ENCODE results near the gene SERGEF. TPM values are rescaled to one million over a fixed set of nuclear protein-coding genes. Genes with fewer than 3 reads are reported as not detected.

Gene SERGEF
- total and polyA plus RNA-seq, 2 of the 13 experiments (the other 11 are each of a cell fraction or from before 2014, with no cell fraction given), result 54.5 to 114 TPM

GRCh38 chr11:17744151-17744940, 268.5 kb downstream of the SERGEF start:
- WGBS (ENCODE audit: low lambda C conversion rate), result 28% methylated on average over 6 of the region's 10 CpGs
- no peak for TF ChIP-seq MIER2 (CRISPR knock-in tag; IDR thresholded peaks at IDR 0.05)
- TF ChIP-seq ZNF33A (CRISPR knock-in tag; IDR thresholded peaks at IDR 0.05; ENCODE audit: borderline replicate concordance), result no peak
- no peak for TF ChIP-seq PAX8 (CRISPR knock-in tag; IDR thresholded peaks at IDR 0.05; ENCODE audit: borderline replicate concordance)
- TF ChIP-seq ZBTB37 (CRISPR knock-in tag; IDR thresholded peaks at IDR 0.05), result no peak
- TF ChIP-seq ZNF691 (CRISPR knock-in tag; IDR thresholded peaks at IDR 0.05; ENCODE audit: borderline replicate concordance, low read depth), result no peak
- TF ChIP-seq CHCHD3 (CRISPR knock-in tag; IDR thresholded peaks at IDR 0.05), result no peak
- no peak for TF ChIP-seq DZIP1 (CRISPR knock-in tag; IDR thresholded peaks at IDR 0.05)
- no peak for TF ChIP-seq MYNN (CRISPR knock-in tag; IDR thresholded peaks at IDR 0.05; ENCODE audit: low read depth)
- no peak for TF ChIP-seq MNT (IDR thresholded peaks at IDR 0.05)
- TF ChIP-seq ZNF724P (CRISPR knock-in tag; IDR thresholded peaks at IDR 0.05; ENCODE audit: borderline replicate concordance), result no peak
- ChIA-PET CTCF (ENCODE audit: low intra/inter-chr PET ratio, low total read pairs) (interaction anchor here (0.6 kb wide), 1 partner anchor 189 kb away, joined by 3 read pairs; no protein-coding TSS in a partner anchor), POLR2A (no interaction called here)
- in situ Hi-C loops (cut with HindIII; ENCODE audit: extremely low pct_ligation_motif_present, low pct_unique_long_range_greater_than_20kb), result no loop called here
- Histone ChIP-seq H4K20me1 (ENCODE audit: insufficient read depth, low read length) (no peaks in the 10 kb centered on the region), H3K27ac (ENCODE audit: extremely low read length, insufficient read depth, low read length) (no peak overlapping the region), H3K4me3 (replicated peaks in 1 of 3; ENCODE audit: insufficient read depth in 1 of 3, low read depth in 2 of 3, low read length in 3 of 3) (no peak overlapping the region), H3K9ac (ENCODE audit: insufficient read depth, low read depth, low read length) (no peak overlapping the region), H3K4me2 (ENCODE audit: low read depth, low read length) (no peak overlapping the region), H3K36me3 (replicated peaks in 1 of 2; ENCODE audit: control insufficient read depth in 1 of 2, insufficient read depth in 2 of 2, low read length in 2 of 2) (no peaks in the 10 kb centered on the region), H3K27me3 (ENCODE audit: control insufficient read depth in 1 of 2, insufficient read depth in 2 of 2, low read length in 2 of 2) (peaks cover 2 to 35% of the 10 kb centered on the region in 2 experiments; a peak in 3 of 5 replicates), H3K79me2 (ENCODE audit: insufficient read depth, low read length) (no peaks in the 10 kb centered on the region), H2AFZ (ENCODE audit: low read length) (no peak overlapping the region), H3K4me1 (ENCODE audit: insufficient read depth, low read length) (peaks cover 9% of the 10 kb centered on the region), H3K9me3 (ENCODE audit: low read length) (no peaks in the 10 kb centered on the region)
- BruUV-seq (replicated peaks), result no TSS peak
- DNase-seq (ENCODE audit: low spot score), result no peak
- no peak for ATAC-seq
- FAIRE-seq, result no peak
- intact Hi-C loops (cut with micrococcal nuclease; ENCODE audit: unreplicated experiment), result no loop called here
